Liver (tissue), 3 donors: ENCODE data around the gene DCLRE1A.

Experiments used
- ATF3 ChIP-seq: IDR thresholded peaks from 2 replicates; pipeline ENCODE4 v1.6.1; 2016; ENCODE audit warnings: antibody characterized with exemption
- CTCF ChIP-seq: fragments of 150-350 bp; IDR thresholded peaks from 2 replicates; pipeline ENCODE4 v1.5.1; 2017; ENCODE audit warnings: improper control_type of control experiment, low read depth, low read length; ENCODE audit not compliant: missing input control
- EGR1 ChIP-seq, 2 donors: IDR thresholded peaks; 2 replicates each; pipeline ENCODE4 v1.6.1; 2016 to 2018; ENCODE audit warnings: antibody characterized with exemption in 2 of 2, low read depth in 2 of 2
- FOXA1 ChIP-seq: IDR thresholded peaks from 2 replicates; pipeline ENCODE4 v1.6.1; 2016; ENCODE audit warnings: antibody characterized with exemption
- GABPA ChIP-seq, 2 donors: IDR thresholded peaks in 1 of 2; conservative IDR thresholded peaks in 1 of 2; 2 replicates each; pipeline ENCODE4 v1.6.1; 2016; ENCODE audit warnings: antibody characterized with exemption in 2 of 2, mild to moderate bottlenecking in 1 of 2, moderate library complexity in 1 of 2
- HNF4G ChIP-seq: IDR thresholded peaks from 2 replicates; pipeline ENCODE4 v1.6.1; 2016; ENCODE audit warnings: antibody characterized with exemption
- JUND ChIP-seq, 2 donors: IDR thresholded peaks; 2 replicates each; pipeline ENCODE4 v1.6.1; 2016; ENCODE audit warnings: antibody characterized with exemption in 2 of 2
- MAX ChIP-seq: IDR thresholded peaks from 2 replicates; pipeline ENCODE4 v1.6.1; 2016; ENCODE audit warnings: antibody characterized with exemption
- NR2F2 ChIP-seq: IDR thresholded peaks from 2 replicates; pipeline ENCODE4 v1.6.1; 2016; ENCODE audit warnings: antibody characterized with exemption
- RAD21 ChIP-seq, 2 donors: IDR thresholded peaks; 2 replicates each; pipeline ENCODE4 v1.6.1; 2016; ENCODE audit warnings: antibody characterized with exemption in 2 of 2, mild to moderate bottlenecking in 2 of 2
- REST ChIP-seq: IDR thresholded peaks from 2 replicates; pipeline ENCODE4 v1.6.1; 2016; ENCODE audit warnings: antibody characterized with exemption, mild to moderate bottlenecking
- donor health status: healthy.
- donor health status: healthy.

- TF ChIP-seq GABPA (IDR thresholded peaks at IDR 0.05 in 1 of 2, conservative IDR thresholded peaks at IDR 0.05 in 1 of 2) (no peak), MAX (no peak), EGR1 (IDR thresholded peaks at IDR 0.05; ENCODE audit: low read depth in 2 of 2) (no peak), HNF4G (no peak), CTCF (no peak), NR2F2 (no peak), ATF3 (no peak), REST (no peak), JUND (IDR thresholded peaks at IDR 0.05) (no peak), FOXA1 (no peak), RAD21 (IDR thresholded peaks at IDR 0.05) (no peak)
Measured at GRCh38 chr10:113802997-113803396, 50.9 kb downstream of the DCLRE1A start.
